GM19025 (cell line): ENCODE results near the gene ATP11B.
"Not testable (repeated sequence)": the region's sequence is repeated elsewhere in the genome, so short reads cannot be mapped to it uniquely, and the experiment has no call there.

Experiments used
- ATAC-seq: cut with Tn5 transposase; IDR thresholded peaks from one replicate; pipeline ENCODE4 v1.9.1; 2021; ENCODE audit warnings: mild to moderate bottlenecking, low read depth, moderate library complexity; ENCODE audit not compliant: unreplicated experiment

ATP11B gene

DNA sequence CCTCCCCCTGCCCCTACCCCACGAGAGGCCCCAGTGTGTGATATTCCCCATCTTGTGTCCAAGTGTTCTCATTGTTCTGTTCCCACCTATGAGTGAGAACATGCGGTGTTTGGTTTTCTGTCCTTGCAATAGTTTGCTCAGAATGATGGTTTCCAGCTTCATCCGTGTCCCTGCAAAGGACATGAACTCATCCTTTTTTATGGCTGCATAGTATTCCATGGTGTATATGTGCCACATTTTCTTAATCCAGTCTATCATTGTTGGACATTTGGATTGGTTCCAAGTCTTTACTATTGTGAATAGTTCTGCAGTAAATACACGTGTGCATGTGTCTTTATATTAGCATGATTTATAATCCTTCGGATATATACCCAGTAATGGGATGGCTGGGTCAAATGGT lies 29.0 kb downstream of the ATP11B start:
- ATAC-seq, result not testable (repeated sequence)

DNA sequence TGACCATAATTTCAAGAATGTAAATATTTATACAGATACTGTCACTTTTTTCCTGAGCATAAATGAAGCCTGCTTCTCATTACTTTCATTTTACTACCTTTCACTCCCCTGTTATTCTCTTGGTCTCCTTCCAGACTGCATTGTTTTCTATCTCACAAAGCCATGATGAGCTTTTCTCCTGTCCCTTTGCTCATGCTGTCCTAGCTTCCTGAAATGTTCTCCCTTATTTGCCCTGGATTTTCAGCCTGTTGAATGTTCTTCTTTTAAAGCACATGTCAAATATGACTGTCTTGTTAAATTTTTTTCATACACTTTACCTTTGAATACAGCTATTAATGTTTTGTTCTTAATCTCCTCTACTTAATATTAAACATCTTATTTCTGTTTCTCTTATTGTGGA lies 31.7 kb downstream of the ATP11B start:
- ATAC-seq, result no peak

DNA sequence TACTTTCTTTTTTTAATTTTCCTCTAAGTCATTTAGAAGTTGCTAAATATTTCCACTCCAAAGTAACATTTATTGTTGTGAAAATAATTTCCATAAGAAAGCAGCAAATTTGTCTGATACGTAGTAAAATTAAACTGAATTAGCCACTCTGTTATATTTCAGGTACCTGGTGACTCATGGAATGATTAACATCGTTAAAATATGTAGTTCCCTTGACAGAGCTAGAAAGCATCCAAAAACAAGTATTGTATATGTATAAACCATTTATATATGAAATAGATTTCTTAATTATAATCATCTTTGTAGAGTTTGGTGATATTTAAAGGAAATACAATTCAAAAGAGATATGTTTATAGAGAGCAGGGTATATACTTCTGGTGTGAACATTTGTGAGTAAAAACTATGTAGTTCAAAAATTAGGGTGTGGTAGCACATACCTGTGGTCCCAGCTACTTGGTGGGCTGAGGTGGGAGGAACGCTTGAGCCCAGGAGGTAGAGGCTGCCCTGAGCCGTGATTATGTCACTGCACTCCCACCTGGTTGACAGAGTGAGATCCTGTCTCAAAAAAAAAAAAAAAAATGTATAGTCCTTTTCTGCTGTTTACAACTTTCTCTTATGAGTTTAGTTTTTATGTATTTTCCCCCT lies 36.6 kb downstream of the ATP11B start:
- ATAC-seq, result no peak

DNA sequence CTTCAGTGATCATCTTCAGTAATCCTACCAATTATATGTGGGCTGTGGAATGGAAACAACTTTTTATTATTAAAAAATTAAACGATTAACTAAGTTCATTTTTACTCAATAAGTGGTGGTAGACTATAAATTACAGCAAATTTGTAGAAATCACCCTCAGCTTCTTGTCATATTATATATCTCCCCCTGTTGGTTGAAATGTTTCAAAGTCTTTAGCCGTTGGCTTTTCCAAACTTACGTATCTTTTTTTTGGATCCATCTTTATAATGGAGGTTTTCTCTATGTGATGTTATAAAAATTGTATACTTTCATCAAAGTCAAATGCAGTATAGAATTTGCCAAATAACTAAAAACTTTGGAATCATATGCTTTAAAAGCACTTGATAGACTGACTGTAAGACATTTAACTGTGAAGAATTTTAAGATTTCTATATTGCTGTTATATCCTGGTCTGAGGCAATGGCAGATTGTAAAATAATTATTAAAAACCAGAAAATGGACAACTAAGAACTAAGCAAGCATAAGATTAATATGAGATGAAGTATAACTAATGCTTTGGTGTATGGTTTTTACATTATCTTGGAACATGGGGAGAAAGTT lies 44.7 kb downstream of the ATP11B start:
- no peak for ATAC-seq

DNA sequence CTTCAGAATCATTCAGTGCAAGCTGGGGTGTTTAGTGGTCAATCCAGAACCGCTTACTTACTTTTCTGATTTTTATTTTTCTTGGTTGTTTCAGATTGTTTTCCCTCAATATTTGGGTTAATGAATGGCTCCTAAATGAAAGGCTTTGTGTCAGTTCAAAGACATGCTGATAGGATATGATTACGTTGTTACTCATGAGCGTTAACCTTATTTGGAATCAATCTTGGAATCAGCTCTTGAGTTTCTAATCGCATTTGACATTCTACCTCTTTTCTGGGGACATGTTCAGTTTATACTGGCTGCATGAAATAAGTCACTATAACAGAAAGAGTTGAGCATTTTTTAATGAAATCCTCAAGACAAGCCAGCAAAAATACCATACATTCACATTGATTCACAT lies 50.2 kb downstream of the ATP11B start:
- no peak for ATAC-seq

DNA sequence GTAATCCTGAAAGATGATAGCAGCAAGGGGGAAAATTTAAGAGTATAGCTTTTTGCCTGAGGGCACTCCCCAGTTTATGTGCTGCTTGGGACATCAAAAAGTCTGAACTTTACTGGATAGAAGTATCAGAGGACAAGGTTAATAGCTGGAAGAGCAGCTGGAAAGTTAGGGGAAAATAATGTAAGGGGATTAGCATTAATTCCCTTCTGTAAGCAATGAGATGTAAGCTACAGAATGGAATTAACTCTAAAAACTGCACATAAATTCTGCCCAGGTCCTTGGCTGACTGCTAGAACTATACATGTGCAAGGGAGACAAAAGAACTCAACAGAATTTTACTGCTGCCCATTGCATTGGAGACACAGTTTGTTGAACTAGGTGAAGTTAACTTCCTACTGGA lies 55.6 kb downstream of the ATP11B start:
- ATAC-seq, result no peak

DNA sequence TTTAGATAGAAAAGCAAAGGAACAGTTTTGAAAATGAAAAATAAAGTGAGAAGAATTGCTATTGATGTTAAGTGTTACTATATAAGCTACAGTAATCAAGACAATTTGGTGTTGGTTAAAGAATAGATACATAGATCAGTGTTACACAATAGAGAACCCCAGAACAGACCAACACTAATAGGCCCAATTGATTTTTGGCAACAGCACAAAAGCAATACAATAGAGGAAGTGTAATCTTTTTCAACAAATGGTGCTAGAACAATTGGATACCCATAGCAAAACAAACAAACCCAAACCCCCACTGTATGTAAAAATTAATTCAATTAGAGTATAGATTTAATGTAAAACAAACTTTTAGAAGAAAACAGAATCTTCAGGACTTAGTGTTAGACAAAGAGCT lies 61.8 kb downstream of the ATP11B start:
- no peak for ATAC-seq

DNA sequence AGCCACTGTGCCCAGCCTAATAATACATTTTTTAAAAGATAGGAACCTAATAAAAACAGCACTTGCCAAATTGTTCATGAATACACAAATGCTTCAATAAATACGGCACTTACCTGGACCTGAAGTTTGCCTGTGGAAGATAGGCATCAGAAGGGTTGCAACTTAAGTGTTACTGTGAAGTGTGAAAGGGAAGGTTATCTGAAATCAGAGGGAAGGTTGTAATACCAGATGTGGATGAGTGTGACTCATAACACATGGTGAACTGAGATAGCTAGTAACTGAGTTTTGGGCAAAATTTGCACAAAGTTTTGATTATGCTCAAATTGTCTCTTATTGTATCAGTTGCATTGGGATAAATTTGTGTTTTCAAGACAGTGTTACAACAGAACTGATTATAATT lies 68.0 kb downstream of the ATP11B start:
- ATAC-seq, result no peak

DNA sequence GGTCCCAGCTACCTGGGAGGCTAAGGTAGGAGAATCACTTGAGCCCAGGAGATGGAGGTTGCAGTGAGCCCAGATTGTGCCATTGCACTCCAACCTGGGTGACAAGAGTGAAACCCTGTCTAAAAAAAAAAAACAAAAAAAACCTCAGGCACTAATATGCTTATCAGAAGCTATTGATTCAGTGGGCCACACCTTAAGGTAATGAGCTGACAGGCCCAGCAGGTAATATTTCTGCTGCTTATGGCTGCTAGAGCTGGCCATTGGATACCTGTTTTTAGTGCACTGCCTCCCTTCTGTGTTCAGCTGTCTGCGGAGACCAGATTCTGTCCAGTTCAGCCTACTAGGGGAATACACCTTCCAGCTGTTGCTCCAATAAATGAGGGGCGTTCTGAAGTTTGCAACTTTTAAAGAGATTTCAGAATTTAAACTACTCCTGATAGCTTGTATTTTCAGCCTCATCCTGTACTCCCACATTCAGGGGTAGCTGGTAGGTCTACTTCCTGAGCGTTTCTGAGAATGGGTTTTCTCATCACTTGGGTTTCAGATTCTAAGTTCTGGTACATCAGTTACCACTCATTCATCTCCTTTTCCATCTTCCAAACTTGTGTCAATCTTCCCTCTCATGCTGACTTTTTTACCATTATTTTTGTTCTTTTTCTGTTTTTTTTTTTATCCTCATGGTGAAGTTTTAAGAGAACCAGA lies 69.0 kb downstream of the ATP11B start:
- no peak for ATAC-seq

DNA sequence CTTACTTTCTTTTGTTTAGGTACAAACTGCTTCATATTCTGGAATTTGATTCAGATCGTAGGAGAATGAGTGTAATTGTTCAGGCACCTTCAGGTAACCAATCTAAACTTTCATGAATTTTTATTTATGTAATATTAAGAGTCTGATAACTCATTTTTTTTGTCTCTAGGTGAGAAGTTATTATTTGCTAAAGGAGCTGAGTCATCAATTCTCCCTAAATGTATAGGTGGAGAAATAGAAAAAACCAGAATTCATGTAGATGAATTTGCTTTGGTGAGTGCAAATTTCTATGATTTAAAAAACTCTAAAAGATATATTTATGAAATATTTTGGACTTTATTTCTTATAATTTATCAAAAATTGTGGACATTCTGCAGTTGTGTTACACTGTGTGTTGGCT lies 75.8 kb downstream of the ATP11B start:
- ATAC-seq, result no peak

DNA sequence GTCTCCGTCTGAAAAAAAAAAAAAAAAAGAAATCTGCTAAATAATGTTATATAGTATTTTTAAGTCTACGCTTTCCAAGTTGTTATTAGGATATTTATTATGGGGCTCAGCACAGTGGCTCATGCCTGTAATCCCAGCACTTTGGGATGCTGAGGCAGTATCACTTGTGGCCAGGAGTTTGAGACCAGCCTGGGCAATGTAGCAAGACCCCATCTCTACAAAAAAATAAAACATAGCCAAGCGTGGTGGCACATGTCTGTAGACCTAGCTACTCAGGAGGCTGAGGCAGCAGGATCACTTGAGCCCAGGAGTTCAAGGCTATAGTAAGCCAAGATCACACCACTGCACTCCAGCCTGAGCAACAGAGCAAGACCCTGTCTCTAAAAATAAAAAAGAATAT lies 77.6 kb downstream of the ATP11B start:
- ATAC-seq, result not testable (repeated sequence)

DNA sequence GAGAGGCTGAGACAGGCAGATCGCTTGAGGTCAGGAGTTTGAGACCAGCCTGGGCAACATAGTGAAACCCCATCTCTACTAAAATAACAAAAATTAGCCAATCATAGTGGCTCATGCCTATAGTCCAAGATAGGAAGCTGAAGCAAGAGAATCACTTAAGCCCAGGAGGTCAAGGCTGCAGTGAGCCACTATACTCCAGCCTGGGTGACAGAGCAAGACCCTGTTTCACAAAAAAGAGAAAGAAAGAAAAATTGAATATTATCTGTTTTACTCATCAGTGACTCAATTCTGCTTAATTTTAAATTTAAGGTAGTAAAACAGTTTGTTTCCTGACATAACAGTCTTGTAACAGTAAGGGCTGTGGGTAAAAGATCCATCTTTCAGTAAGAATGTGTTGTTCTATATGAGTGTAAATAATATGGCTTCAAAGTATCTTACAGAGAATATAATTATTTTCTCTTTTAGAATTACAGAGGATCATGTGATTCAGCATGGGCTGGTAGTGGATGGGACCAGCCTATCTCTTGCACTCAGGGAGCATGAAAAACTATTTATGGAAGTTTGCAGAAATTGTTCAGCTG lies 85.8 kb downstream of the ATP11B start:
- ATAC-seq, result no peak

DNA sequence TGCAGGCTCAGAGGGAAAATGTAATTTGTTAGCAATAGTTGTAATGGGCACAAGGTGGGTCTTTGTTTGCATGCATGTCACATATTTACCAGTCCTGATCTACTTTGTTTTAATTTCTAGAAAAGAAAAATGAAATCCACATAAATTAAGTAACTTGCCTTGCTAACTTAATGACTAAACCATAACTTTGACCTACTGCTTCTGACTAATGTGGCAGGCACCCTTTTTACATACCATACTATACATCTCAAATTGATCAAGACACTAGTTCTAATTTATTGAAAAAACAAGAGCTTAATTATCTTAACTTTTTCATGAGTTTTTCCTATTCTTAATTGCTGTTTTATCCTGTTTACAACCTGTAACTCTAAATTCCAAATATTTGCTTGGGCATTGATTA lies 93.2 kb downstream of the ATP11B start:
- no peak for ATAC-seq

DNA sequence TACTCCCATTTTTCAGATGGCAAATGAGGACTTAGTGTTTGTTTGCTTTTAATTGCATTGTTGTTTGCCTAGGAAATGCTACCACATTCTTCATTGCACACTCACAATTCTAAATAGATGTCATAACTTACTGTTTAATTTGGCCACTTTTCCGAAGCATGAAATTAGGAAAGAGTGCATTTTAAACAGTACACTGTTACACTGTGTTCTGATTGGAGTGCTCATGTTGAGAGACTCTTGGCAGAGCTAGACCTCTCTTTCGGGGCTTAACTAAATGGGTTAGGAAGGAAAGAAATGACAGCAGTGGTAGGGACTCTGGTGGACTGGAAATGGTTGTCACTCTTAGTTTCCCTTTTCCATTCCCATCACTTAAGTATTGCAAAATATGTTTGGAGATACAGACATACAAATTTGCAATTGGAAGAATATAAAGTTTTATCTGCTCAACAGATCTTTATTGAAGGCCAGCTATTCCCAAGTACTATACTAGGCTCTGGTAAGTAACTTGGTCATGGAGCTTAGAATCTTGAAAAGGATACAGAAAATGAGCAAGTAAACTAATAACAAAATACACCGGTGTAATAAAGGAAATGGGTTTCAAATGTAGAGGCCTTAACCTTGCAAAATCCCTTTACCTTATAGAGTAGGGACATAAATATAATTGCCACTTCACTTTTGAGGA lies 96.8 kb downstream of the ATP11B start:
- no peak for ATAC-seq

DNA sequence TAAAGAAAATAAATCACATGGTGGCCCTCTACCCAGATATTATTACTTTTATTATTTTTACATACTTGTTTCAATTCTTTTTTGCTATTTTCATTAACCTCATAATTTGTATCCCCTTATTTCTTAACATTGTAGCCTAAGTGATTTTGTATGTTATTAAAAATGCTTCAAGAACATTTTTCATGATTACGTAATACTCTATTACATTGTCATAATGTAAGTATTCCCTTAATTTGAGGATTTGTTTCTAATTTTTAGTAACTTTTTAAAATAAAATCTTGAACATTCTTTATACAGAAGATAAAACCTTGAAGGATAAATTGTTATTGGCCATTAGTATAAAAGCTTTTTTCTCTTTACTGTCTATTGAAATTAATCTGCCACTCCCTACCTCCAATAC lies 98.1 kb downstream of the ATP11B start:
- no peak for ATAC-seq

DNA sequence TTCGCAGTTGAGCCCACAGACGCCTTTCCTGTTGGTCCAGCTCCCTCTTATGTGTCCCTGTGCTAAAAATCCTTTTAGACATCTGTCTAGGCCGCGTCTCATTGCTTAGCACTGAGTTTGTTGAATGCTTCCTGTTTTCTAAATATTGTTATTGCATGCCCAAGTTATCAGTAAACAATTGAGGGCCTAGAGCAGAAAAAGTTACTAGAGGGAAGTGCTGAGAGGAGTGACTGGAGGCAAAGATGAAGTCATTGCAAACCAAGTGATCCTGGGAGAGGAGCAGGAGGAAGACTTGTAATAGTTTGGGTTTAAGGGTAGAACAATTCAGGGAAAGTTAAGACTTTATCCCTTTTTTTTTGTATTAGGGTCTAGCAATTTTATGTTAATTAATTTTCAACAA lies 98.9 kb downstream of the ATP11B start:
- no peak for ATAC-seq

DNA sequence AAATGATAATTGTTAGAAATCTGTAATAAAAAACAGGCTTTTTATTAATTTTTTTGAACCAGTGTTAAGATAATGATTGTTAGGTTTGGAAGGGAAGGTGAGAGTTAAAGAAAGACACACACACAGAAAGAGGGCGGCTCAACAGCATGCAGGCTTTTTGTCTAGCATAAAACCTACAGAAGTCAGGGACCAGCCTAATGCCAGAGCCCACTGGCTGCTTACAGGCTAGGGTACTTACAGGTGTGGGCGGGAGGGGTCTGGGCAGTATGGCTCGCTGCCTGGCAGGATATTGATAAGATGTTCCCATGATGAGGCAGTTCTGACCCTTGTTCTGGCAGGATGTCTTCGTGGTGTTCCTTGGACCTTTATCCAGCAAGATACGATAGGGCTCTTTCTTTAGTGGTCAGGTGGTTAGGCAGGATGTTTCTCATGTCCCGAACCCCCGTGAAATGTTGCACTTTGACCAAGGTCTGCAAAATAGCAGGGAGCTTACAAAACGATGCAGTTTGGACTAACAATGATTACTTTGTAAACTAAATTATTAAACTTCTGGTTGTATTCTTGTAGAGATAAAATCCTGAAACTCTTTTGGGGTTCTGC lies 102.3 kb downstream of the ATP11B start:
- no peak for ATAC-seq

DNA sequence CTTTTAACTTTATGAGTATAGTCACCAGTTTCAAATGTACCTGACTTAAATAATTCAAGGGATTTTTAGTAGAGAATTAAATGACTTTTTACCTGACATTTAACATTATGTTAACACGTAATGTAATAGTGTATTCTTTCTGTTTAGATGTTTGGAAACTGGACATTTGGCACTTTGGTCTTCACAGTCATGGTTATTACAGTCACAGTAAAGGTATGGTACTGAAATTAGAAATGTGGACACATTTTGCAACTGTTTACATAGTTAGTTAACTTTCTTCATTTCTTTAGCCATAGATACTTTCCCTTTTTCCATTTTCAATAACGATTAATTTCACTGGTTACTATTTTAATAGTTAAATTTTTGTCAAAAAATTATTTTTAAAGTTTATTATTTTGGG lies 103.2 kb downstream of the ATP11B start:
- ATAC-seq, result no peak

DNA sequence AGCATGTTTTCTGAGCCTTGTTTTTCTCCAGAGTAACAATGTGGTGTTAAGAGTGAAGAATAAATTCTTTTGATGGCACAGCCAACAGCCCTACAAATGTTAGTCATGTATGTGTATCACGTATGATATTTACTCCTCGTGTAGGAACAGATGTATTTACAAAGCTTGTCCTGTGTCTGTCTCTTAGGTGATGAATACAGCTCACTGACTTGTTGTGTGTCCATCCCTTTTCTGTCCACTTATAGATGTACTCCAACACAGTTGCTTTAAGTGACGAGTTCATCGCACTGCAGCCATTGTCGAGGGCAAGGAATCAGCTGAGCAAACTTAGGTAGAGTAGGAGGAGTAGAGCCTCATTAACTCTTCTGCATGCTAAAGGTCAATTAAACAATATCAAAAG lies 108.9 kb downstream of the ATP11B start:
- ATAC-seq, result no peak

DNA sequence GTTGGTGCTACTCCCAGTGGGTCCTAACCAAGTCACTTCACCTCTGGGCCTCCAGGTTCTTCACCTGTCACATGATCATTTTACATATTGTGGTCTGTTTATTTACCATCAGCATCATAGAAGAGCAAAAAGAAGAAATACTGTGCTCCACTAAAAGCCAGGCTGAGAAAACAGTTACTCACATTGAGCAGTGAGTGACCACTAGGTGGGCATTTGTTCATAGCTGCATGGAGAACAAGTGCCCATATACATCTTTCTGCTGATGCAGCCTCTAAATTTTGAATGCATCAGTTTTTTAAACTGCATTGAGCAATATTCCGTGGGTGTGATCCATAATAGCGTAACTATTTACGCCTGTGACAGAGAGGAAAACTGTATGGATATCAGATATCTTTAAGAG lies 110.9 kb downstream of the ATP11B start:
- ATAC-seq, result no peak

DNA sequence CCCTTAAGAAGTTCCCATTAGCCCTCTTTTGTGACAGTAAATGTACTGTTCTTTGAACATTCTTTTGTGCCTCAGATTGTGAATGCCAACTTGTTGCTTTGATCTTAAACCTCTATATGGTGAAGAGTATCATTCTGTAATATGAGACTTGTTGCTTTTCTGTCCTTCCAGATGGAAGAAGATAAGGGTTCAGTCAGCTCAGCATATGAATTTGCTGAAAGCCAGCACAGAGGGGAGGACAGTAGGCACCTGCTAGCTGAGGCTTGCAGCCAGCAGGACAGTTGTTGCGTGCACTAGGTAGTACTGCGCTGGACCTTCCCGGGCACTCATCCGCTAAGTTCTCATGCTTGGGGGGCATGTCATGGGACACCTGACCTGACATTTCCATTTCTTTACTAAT lies 112.3 kb downstream of the ATP11B start:
- no peak for ATAC-seq
